ENCODE results near the gene MEF2C.

Gene MEF2C

GRCh38 chr5:88838500-88838899 lies 44.5 kb downstream of the MEF2C start:
- H3K4me1 ChIP-seq, result peaks cover 0 to 88% (median 8%) of the 10 kb centered on the region in 4 donors
- H3K27ac ChIP-seq, result peak overlapping the region in 1 of 2 donors; percentile 83
- H3K27me3 ChIP-seq, result no peaks in the 10 kb centered on the region
- no peak overlapping the region for H3K4me3 ChIP-seq
- no peak for TF ChIP-seq CTCF (IDR thresholded peaks at IDR 0.05)
- intact Hi-C loops (cut with DNase I; ENCODE audit: low total_unique reads), result no loop called here
- H3K9me3 ChIP-seq, result no peaks in the 10 kb centered on the region
- DNase-seq, result no peak
- H3K36me3 ChIP-seq, result no peaks in the 10 kb centered on the region

- no peak overlapping the region for H3K4me3 ChIP-seq
- H3K27ac ChIP-seq, result peak overlapping the region in 1 of 2 donors; percentile 83
- no peaks in the 10 kb centered on the region for H3K36me3 ChIP-seq
- no peaks in the 10 kb centered on the region for H3K9me3 ChIP-seq
- DNase-seq, result no peak
- no peak for TF ChIP-seq CTCF (IDR thresholded peaks at IDR 0.05)
- no peaks in the 10 kb centered on the region for H3K27me3 ChIP-seq
- H3K4me1 ChIP-seq, result peaks cover 0 to 90% (median 10%) of the 10 kb centered on the region in 4 donors
- intact Hi-C loops (cut with DNase I; ENCODE audit: low total_unique reads), result no loop called here
Observed at GRCh38 chr5:88837817-88838216, 45.2 kb downstream of the MEF2C start.

- no peak overlapping the region for H3K4me3 ChIP-seq
- intact Hi-C loops (cut with DNase I; ENCODE audit: low total_unique reads), result no loop called here
Observed at GRCh38 chr5:88837222-88837621, 45.8 kb downstream of the MEF2C start.

GRCh38 chr5:88836195-88836838 lies 46.7 kb downstream of the MEF2C start:
- no peaks in the 10 kb centered on the region for H3K9me3 ChIP-seq
- H3K27me3 ChIP-seq, result no peaks in the 10 kb centered on the region
- H3K36me3 ChIP-seq, result no peaks in the 10 kb centered on the region
- TF ChIP-seq CTCF (IDR thresholded peaks at IDR 0.05), result no peak
- intact Hi-C loops (cut with DNase I; ENCODE audit: low total_unique reads), result no loop called here
- H3K27ac ChIP-seq, result peak overlapping the region; percentile 79 to 83
- H3K4me1 ChIP-seq, result peaks cover 0 to 90% (median 13%) of the 10 kb centered on the region in 4 donors
- DNase-seq, result no peak
- H3K4me3 ChIP-seq, result peak overlapping the region; percentile 27 to 47

More at GRCh38 chr5:88837222-88837621, 45.8 kb downstream of the MEF2C start:
- TF ChIP-seq CTCF (IDR thresholded peaks at IDR 0.05), result no peak
- peak overlapping the region; percentile 79 to 83 for H3K27ac ChIP-seq
- no peaks in the 10 kb centered on the region for H3K9me3 ChIP-seq
- no peaks in the 10 kb centered on the region for H3K36me3 ChIP-seq
- no peaks in the 10 kb centered on the region for H3K27me3 ChIP-seq
- H3K4me1 ChIP-seq, result peaks cover 0 to 90% (median 12%) of the 10 kb centered on the region in 4 donors
- no peak for DNase-seq

- DNase-seq, result no peak
- Histone ChIP-seq H3K4me1 (peaks cover 0 to 94% (median 15%) of the 10 kb centered on the region in 4 donors), H3K27me3 (no peaks in the 10 kb centered on the region), H3K27ac (peak overlapping the region; percentile 62 to 68), H3K36me3 (no peaks in the 10 kb centered on the region), H3K9me3 (no peaks in the 10 kb centered on the region), H3K4me3 (no peak overlapping the region)
- intact Hi-C loops (cut with DNase I; ENCODE audit: low total_unique reads), result no loop called here
- TF ChIP-seq CTCF (IDR thresholded peaks at IDR 0.05), result no peak
Observed at GRCh38 chr5:88834499-88834898, 48.5 kb downstream of the MEF2C start.
